NCI-H2081 treated with DMSO at 0.1 percent for 48 hours (cell line): ENCODE results near the gene RAB39A.
A peak's percentile ranks its signal among the peaks of the same experiment; 100 is the strongest.

Experiments
- DNase-seq: peaks from one replicate; lab custom pipeline; 2025; lab: John Stamatoyannopoulos, UW

Gene RAB39A

GRCh38 chr11:107962181-107962580 is 33.9 kb downstream of the RAB39A start:
- no peak for DNase-seq

GRCh38 chr11:107963091-107963490 is 34.8 kb downstream of the RAB39A start:
- DNase-seq: no peak

DNA sequence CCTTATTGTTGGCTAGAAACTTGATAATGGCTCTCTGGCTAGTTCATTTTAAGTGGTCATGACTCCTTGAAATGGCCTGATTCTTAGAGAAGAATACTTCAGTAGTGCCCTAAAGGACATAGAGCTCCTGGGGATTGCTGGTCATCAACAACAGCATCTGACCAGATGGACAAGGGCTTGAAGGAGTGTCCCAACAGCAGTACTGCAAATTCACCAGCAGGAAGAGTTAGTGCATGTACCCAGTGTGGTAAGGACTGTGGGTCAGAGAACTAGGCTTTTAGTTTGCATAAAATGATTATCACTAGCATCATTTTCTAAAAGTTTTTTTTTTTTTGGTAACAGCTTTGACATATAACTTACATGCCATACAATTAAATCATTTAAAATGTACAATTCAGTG is 41.0 kb downstream of the RAB39A start:
- DNase-seq: no peak

GRCh38 chr11:107970049-107970448 is 41.8 kb downstream of the RAB39A start:
- no peak for DNase-seq

GRCh38 chr11:107973641-107974040 is 45.4 kb downstream of the RAB39A start:
- DNase-seq: no peak

- peak; percentile 29 for DNase-seq
Observed at GRCh38 chr11:107988397-107989158, 60.3 kb downstream of the RAB39A start.

DNA sequence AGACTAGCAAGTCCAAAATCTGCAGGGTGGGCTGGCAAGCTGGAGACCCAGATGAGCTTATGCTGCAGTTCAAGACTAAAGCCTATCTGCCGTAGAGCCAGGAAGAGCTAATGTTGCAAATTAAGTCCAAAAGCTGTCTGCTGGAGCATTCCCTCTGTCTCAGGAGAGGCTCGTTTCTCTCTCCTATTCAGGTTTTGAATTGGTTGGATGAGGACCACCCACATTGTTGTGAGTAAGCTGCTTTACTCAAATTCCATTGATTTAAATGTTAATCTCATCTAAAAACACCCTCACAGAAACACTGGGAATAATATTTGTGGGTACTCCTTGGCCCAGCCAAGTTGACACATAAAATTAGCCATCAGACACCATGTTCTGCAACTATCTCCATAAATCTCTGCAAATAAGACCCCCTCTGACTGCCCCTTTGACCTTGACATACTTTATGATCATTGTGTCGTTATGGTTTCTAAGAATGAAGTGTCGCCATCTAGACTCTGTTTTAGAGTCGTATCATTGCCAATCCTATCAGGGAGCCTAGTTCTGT is 63.7 kb downstream of the RAB39A start:
- no peak for DNase-seq

DNA sequence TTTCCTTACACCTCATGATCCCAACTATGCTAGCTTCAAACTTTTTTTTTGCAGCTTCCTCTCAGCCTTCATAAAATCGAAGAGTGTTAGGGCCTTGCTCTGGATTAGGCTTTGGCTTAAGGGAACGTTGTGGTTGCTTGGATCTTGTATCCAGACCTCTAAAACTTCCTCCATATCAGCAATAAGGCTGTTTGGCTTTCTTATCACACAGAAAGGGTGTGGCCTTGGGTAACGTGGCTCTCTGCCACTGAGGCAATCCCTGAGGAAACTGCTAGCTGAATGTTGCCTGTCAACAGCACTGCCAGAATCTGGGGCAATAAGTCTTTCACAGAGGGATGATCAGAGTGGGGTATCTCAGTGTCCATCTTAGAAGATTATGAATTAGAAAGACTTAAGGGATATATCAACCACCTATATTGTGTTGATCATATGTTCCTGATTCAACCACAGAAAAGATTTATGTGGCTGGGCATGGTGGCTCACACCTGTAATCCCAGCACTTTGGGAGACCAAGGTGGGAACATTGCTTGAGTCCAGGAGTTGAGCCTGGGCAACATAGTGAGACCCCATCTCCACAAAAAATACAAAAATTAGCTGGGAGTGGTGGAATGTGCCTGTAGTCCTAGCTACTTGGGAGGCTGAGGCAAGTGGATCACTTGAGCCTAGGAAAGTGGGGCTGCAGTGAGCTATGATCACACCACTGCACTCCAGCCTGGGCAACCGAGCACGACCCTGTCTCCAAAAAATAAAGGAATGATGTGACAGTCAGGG is 67.9 kb downstream of the RAB39A start:
- DNase-seq: no peak

DNA sequence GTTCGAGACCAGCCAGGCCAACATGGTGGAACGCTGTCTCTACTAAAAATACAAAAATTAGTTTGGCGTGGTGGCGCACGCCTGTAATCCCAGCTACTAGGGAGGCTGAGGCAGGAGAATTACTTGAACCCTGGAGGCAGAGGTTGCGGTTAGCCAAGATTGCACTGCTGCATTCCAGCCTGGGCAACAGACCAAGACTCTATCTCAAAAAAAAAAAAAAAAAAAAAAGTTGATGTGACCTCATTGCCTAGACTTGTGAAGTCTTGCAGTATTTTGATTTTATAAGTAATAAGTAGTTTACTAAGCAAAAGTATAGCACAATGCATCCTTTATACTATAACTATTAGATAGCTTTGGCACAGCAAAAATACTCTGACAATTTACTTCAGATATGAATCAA is 70.5 kb downstream of the RAB39A start:
- DNase-seq: no peak

DNA sequence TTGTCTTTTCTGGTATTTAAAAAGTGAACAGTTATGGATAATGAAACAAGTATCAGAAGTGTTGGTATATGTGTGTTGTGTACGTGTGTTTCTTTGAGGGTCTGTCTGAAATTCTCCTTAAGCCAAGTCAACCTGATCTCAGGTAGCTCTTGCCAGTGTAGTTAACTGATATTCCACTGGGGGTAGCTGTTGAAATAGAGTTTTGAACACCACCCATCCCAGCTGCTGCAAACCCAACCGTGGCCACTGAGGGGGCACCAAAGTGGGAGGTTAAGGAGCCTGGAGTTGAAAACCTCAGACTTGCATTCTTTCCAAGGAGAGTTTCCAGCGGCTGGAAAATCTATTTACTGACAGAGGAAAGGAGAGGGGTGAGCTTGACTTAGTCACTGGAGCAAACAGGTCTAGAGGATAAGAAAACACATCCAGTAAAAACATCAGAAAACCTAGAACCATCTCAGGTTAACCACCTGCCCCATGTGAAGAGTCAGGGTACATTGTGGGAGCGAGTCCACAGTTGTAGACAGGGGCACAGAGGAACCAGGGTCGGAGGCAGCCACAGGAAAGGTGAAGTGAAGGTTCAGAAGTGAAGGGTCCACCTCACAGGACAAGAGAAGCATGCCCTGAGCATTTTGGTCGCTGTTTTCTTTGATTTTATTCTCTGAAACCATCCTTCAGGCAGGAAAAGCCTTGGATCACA is 71.7 kb downstream of the RAB39A start:
- DNase-seq: no peak

- DNase-seq: no peak
Observed at GRCh38 chr11:108002476-108002875, 74.2 kb downstream of the RAB39A start.

DNA sequence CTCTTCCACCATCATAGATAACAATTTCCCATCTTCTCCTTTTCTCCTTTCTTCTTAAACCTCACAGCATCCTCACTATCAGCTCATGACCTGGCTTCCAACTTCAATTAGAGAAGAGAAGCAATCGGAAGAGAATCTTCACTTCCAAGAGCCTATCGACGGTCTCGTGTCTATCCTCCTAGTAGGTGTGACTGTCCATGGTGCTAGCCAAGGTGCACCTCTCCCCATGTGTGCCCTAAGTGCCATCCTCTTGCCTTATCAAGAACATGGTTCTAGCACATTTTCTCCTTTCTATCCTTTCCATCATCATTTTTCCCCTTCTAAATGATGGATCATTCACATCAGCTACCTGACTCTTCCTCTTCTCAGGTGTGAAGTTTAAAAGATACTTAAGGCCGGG is 75.4 kb downstream of the RAB39A start:
- no peak for DNase-seq

- DNase-seq: no peak
Observed at GRCh38 chr11:108007819-108008218, 79.6 kb downstream of the RAB39A start.

GRCh38 chr11:108008656-108009496 is 80.6 kb downstream of the RAB39A start, which contains the start of gene CUL5:
TSS of gene CUL5 (plus strand) at chr11:108008898. CDS start at chr11:108009349, 451 bp downstream.
- peak; percentile 55 for DNase-seq

DNA sequence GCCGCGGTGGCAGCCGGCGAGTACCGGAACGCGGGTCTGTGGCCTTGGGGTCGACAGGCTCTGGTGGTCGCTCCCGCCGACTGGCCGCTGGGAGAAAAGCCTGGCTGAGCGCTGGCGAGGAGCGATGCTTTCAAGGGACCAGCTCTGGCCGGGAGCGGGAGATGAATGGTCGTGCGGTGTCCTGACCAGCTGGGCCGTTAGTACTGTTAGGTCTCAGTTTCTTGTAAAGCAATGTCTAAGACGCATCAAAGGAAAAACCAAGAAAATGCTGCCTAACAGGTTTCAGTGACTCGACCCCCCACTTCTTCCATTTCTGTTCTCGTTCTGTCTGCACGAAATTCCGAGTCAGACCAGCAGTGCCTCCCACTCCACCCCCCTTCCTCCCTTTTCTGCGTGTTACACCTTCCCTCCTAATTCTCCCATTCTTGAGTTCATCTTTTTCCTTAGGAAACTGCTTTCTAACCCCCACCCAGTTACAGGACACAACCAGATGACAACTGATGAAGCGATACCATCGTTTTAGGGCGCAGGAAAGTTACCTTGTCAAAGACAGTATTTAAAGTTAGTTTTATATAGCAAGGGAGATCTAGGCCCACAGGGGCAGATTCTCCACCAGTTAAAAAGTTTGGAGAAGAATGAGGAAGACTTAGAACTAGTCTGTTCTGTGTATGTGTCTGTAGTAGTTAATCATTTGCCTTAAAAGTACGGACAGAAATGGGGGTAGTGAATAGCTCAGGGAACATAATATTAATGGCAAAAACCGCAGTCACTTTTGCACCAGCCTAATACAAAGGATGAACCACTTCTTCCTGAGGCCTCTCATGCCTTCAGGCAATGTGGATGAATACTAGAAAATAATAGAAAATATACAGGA is 81.5 kb downstream of the RAB39A start:
- no peak for DNase-seq

DNA sequence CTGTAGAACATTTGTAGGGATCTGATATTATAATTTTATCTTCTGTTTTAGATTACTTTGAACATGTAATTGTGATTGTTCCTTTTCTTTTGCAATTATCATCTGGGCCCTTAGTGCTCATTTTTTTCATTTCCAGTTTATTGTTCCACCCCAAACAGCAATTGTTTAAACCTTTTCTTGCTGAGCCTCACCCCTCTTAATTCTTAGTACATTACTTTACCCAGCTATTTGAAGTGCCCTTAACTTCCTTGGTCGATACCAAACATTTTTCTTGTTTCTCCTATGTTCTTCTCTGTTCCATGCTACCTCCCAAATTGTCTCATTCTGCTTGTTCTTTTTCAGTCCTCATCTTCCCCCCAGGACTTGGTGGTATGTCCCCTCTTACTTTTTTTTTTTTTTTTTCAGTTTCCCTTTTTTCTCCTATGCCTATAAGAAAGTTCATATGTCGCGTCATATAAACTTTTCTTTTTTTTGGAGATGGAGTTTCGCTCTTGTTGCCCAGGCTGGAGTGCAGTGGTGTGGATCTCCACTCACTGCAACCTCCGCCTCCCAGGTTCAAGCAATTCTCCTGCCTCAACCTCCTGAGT is 84.0 kb downstream of the RAB39A start:
- DNase-seq: no peak
